HG02973 (cell line): ENCODE results near the gene MYO1B.

Experiments
- ATAC-seq: cut with Tn5 transposase; IDR thresholded peaks from one replicate; pipeline ENCODE4 v1.9.1; 2021; ENCODE audit warnings: moderate library complexity; ENCODE audit not compliant: unreplicated experiment

MYO1B gene

DNA sequence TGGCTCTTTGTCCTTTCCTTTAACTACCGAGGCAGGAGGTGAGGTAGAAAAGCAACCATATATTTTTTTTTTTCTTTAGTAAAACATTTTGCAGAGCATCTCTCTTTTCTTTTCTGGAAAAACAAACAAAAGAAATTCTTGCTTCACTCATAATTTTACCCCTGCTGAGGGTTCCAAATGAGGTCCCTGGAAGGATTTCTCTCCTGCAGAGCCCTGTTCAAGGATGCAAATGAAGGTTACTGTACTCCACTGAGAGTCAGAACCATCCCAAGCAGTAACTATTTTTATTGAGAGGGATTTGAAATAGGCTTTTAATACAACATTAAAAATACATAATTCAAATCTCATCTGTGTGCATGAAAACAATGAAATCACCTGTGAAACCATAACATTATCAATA is 19.5 kb upstream of the MYO1B start:
- no peak for ATAC-seq

- no peak for ATAC-seq
These were observed 19.0 kb upstream of the MYO1B start for GRCh38 chr2:191226196-191226595.

GRCh38 chr2:191228333-191228732 is 16.9 kb upstream of the MYO1B start:
- ATAC-seq: no peak

DNA sequence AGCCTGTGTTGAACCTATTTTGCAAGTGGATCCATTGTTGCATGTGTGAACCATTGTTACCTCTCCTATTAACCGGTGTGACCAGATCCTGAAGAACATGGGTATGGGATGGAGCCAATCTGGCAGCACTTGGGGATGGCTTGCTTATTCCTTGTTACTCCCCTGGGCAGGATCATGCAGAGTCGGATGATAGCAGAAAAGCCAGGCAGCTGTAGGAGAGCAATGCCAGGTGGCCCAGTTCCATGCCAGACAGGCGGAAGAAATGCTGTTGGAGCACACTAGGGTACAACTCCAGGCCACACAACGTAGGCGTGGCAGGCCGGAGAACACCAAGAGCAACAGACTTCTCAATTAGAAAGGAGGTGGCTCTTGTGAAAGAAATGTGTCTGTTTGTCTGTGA is 16.3 kb upstream of the MYO1B start:
- no peak for ATAC-seq

DNA sequence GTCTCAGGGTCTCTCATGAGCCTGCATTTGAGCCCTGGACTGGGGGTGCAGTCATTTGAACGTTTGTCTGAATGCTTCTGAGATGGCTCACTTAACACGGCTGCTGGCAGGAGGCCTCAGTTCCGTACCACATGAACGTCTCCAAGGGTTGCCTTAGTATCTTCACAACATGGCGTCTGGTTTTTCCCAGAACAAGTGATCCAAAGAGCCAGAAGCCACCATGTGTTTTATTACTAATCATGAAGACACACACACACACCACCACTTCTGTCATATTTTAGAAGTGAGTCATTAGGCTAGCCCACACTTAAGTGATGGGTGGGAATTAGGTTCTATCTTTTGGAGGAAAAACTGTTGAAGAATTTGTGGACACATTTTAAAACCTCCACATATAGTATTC is 15.0 kb upstream of the MYO1B start:
- ATAC-seq: no peak

DNA sequence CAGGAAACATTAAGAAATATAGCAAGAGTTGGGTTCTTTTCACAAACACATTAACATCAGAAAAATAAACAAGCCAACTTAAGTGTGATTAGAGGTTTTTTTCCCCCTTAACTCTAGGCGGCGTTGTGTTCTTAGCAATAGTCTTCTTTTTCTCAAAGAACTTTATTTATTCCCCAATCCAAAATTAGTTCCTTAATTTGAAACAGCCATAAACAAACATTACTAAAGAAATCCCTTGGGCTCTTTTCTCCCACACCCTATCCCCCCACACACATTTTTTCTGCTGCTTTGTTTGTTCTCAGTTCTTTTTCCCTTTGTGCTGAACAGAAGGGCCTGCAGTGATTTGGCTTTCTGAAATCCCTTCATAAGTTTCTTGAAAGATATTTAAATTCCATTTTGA is 13.2 kb upstream of the MYO1B start:
- ATAC-seq: no peak

- no peak for ATAC-seq
These were observed 11.7 kb upstream of the MYO1B start for GRCh38 chr2:191233533-191233932.

GRCh38 chr2:191234376-191234775 is 10.8 kb upstream of the MYO1B start:
- ATAC-seq: no peak

- ATAC-seq: no peak
These were observed 4.3 kb upstream of the MYO1B start for GRCh38 chr2:191240871-191241270.

DNA sequence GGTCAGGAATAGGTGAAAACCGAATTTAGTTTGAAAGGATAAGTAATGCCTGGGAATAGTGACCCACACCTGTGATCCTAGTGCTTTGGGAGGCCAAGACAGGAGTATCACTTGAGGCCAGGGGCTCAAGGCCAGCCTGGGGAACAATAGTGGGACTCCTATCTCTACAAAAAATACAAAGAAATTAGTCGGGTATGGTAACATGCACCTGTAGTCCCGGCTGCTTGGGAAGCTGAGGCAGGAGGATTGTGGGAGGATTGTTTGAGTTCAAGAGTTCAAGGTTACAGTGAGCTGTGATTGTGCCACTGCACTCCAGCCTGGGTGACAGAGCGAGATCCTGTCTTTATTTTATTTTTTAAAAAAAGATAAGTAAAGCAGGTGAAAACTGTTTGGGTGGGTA is 3.8 kb upstream of the MYO1B start:
- ATAC-seq: no peak

GRCh38 chr2:191243154-191243553 is 2.0 kb upstream of the MYO1B start:
- ATAC-seq: no peak

- no peak for ATAC-seq
These were observed 854 bp upstream of the MYO1B start for GRCh38 chr2:191244350-191244749.

GRCh38 chr2:191245869-191246531 is 796 bp downstream of the MYO1B start:
- ATAC-seq: peak; percentile 6

DNA sequence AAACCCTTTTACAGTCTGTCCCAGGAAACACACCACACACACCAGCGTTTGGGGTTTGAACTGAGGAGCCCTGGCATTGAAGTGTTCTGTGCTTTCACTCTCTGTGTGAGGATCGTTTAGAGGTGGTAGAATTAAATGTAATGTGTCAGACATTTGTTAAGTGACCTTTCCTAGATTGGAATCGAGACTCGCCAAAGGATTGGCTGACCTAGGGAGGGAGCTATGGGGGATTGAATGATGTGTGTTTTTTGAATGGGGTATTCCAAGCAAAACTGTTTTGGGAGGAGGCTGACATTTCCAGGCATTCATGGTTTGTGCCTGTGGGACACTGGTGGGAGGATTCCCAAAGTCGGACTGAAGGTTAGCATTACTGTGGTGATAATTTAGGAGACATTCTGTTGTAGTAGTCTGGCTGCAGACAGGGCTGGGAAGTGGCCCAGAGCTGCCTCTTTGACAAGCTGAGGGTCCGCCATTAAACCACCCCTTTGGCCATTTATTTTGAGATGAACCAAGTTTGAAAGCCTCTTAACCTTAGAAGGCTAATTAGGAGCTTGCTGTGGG is 1.7 kb downstream of the MYO1B start:
- ATAC-seq: no peak

- ATAC-seq: peak; percentile 56
These were observed 2.3 kb downstream of the MYO1B start for GRCh38 chr2:191247381-191248057.

GRCh38 chr2:191249156-191249813 is 4.1 kb downstream of the MYO1B start:
- ATAC-seq: no peak

DNA sequence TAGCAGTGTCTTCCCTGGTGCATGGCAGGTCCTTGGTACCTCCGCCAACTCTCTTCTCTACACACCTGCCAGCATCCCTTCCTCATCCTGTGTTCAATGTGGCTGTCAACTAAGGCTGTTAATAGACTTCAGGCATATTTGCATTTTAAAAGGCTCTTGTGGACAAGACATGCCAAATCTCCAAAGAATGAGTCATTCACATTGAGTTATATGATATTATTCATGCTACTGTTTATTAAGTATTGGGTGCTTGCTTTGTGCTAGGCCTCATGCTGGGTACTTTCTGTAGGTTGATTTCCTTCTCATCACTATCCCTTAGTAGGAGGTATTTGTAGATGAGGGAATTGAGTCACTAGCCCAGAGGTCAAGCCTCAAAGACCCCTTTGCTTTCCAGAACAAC is 5.2 kb downstream of the MYO1B start:
- no peak for ATAC-seq

DNA sequence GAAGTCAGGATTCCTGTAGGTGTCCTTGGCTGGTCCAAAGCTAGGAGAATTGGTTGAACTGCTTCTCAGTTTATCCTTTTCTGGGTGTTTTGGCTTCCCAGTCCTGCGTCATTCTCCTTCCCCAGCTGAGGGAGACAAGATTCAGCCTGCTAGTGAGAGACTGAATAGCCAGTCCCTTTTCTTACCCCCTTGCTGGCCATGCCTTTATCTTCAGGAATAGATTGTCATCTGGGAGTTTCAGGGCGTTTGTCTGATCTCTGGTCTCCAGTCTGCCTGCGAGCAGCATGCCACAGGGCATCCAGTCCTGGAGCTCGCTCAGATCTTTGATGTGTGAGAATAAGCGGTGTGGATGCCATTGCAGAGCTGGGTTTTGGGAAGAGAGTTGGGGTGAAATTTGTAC is 5.8 kb downstream of the MYO1B start:
- no peak for ATAC-seq

- ATAC-seq: no peak
These were observed 7.5 kb downstream of the MYO1B start for GRCh38 chr2:191252699-191253098.

DNA sequence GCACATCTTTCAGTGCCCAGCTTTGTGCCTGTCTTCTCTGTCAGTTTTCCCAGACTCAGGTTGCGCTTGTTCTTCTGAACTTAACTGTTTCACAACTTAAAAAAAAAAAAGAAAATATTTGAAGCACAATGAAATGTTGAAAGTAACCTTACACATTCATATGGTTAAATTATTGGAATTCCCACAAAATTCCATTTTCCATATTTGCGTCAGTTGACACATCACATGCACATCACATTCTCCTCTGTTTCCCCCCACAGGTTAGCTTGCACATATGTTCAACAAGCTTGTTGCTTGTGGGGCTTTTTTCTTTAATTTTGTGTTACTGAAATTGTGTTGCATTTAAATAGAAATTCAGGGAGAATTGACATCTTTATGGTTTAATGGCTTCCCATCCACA is 8.3 kb downstream of the MYO1B start:
- no peak for ATAC-seq

DNA sequence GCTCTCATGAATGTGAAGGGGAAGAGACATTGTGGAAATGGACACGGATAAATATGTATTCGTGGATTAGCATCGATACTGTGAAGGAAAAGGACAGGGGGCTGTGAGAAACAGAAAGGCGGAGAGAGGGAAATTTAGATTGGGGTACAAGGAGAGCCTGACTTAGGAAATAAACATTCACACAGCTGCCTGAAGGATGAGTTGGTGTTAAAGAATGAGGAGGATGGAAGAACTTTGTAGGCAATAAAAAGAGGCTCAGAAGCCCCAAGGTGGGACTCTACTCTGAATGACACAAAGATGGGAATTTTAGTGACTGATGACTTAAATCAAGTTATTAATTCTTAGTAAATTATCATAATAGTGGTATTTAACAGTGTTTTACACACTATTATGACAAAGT is 10.1 kb downstream of the MYO1B start:
- ATAC-seq: no peak

GRCh38 chr2:191255756-191256312 is 10.6 kb downstream of the MYO1B start:
- no peak for ATAC-seq
